GM12864 (cell line): ENCODE results near the gene FCRLA.
"Not testable (repeated sequence)": the region's sequence is repeated elsewhere in the genome, so short reads cannot be mapped to it uniquely, and the experiment has no call there.

Experiments used
- DNase-seq: peaks from one replicate; pipeline ENCODE4 v3.0.0-alpha.2; 2011; ENCODE audit warnings: low read depth
- H3K4me3 ChIP-seq: 2 replicates; pipeline ENCODE4 v1.5.1; 2011; ENCODE audit warnings: mild to moderate bottlenecking, low read depth, low read length, control low read depth
- CTCF ChIP-seq: IDR thresholded peaks from 2 replicates; pipeline ENCODE4 v1.5.1; 2011; ENCODE audit warnings: low read depth, mild to moderate bottlenecking, moderate library complexity, low read length, control low read depth, inconsistent platforms; ENCODE audit errors: missing control alignments

Gene FCRLA

GRCh38 chr1:161676958-161677689 lies 29.9 kb upstream of the FCRLA start:
- no peak overlapping the region for H3K4me3 ChIP-seq
- no peak for DNase-seq
- no peak for TF ChIP-seq CTCF

GRCh38 chr1:161678500-161678899 lies 28.5 kb upstream of the FCRLA start:
- no peak for TF ChIP-seq CTCF
- H3K4me3 ChIP-seq: no peak overlapping the region
- no peak for DNase-seq

GRCh38 chr1:161681879-161682278 lies 25.1 kb upstream of the FCRLA start:
- H3K4me3 ChIP-seq: no peak overlapping the region
- no peak for DNase-seq
- TF ChIP-seq CTCF: no peak

GRCh38 chr1:161688946-161689345 lies 18.1 kb upstream of the FCRLA start:
- no peak for DNase-seq
- no peak for TF ChIP-seq CTCF
- H3K4me3 ChIP-seq: no peak overlapping the region

- DNase-seq: no peak
- no peak for TF ChIP-seq CTCF
- H3K4me3 ChIP-seq: no peak overlapping the region
Measured at GRCh38 chr1:161691846-161692245, 15.2 kb upstream of the FCRLA start.

GRCh38 chr1:161693020-161693712 lies 13.9 kb upstream of the FCRLA start:
- DNase-seq, H3K4me3 ChIP-seq: not testable (repeated sequence)

- not testable (repeated sequence) for DNase-seq, H3K4me3 ChIP-seq
Measured at GRCh38 chr1:161698302-161698701, 8.7 kb upstream of the FCRLA start.

GRCh38 chr1:161702250-161702649 lies 4.8 kb upstream of the FCRLA start:
- no peak for DNase-seq
- no peak overlapping the region for H3K4me3 ChIP-seq

More at GRCh38 chr1:161702250-161702649, 4.8 kb upstream of the FCRLA start:
- TF ChIP-seq CTCF: no peak
